GM23248 (cell line): ENCODE data around the gene CAMTA1. TPM values are rescaled to one million over a fixed set of nuclear protein-coding genes. Genes with fewer than 3 reads are reported as not detected.

Experiments used
- DNase-seq: peaks from one replicate; pipeline ENCODE4 v3.0.0-alpha.2; 2015
- H2AFZ ChIP-seq: fragments of 200-600 bp; sonication (generic); 2 replicates; pipeline ENCODE4 v1.6.1; 2016; ENCODE audit warnings: antibody characterized with exemption
- H3F3A ChIP-seq: fragments of 200-600 bp; sonication (generic); 2 replicates; pipeline ENCODE4 v1.6.1; 2016; ENCODE audit warnings: mild to moderate bottlenecking, antibody characterized with exemption, mixed run types; ENCODE audit not compliant: insufficient read depth
- H3K27ac ChIP-seq: fragments of 200-600 bp; sonication (generic); 2 replicates; pipeline ENCODE4 v1.5.1; 2016; ENCODE audit warnings: mild to moderate bottlenecking
- H3K27me3 ChIP-seq: fragments of 200-600 bp; sonication (generic); replicated peaks from 2 replicates; pipeline ENCODE4 v1.6.1; 2016; ENCODE audit warnings: mild to moderate bottlenecking; ENCODE audit not compliant: insufficient read depth
- H3K36me3 ChIP-seq: fragments of 200-600 bp; sonication (generic); 2 replicates; pipeline ENCODE4 v1.6.1; 2016; ENCODE audit warnings: low read depth, mild to moderate bottlenecking
- H3K4me1 ChIP-seq: fragments of 200-600 bp; sonication (generic); 2 replicates; pipeline ENCODE4 v1.6.1; 2016; ENCODE audit warnings: mild to moderate bottlenecking; ENCODE audit not compliant: insufficient read depth
- H3K4me2 ChIP-seq: fragments of 200-600 bp; sonication (generic); one replicate; pipeline ENCODE4 v1.6.1; 2016; ENCODE audit warnings: mild to moderate bottlenecking; ENCODE audit not compliant: unreplicated experiment
- H3K4me3 ChIP-seq: fragments of 200-600 bp; sonication (generic); 2 replicates; pipeline ENCODE4 v1.5.1; 2016; ENCODE audit warnings: mild to moderate bottlenecking
- H3K79me2 ChIP-seq: fragments of 200-600 bp; sonication (generic); 2 replicates; pipeline ENCODE4 v1.6.1; 2016; ENCODE audit warnings: mild to moderate bottlenecking; ENCODE audit not compliant: insufficient read depth
- H3K9ac ChIP-seq: fragments of 200-600 bp; sonication (generic); 2 replicates; pipeline ENCODE4 v1.6.1; 2016; ENCODE audit warnings: mild to moderate bottlenecking
- H3K9me2 ChIP-seq: fragments of 200-600 bp; sonication (generic); 2 replicates; pipeline ENCODE4 v1.6.1; 2016; ENCODE audit warnings: mixed run types, mild to moderate bottlenecking, moderate library complexity; ENCODE audit not compliant: insufficient read depth
- H3K9me3 ChIP-seq: fragments of 200-600 bp; sonication (generic); one replicate; pipeline ENCODE4 v1.6.1; 2017; ENCODE audit warnings: low read depth
- H4K20me1 ChIP-seq: fragments of 200-600 bp; sonication (generic); 2 replicates; pipeline ENCODE4 v1.6.0; 2016; ENCODE audit not compliant: insufficient read depth
- EZH2 ChIP-seq: fragments of 200-600 bp; sonication (generic); IDR thresholded peaks from 2 replicates; pipeline ENCODE4 v1.6.1; 2018; ENCODE audit warnings: antibody characterized with exemption, mild to moderate bottlenecking; ENCODE audit not compliant: insufficient read depth, poor library complexity, severe bottlenecking
- EZH2phosphoT487 ChIP-seq: fragments of 200-600 bp; sonication (generic); IDR thresholded peaks from 2 replicates; pipeline ENCODE4 v1.6.1; 2018; ENCODE audit warnings: antibody characterized with exemption, moderate library complexity, mild to moderate bottlenecking, low read depth; ENCODE audit not compliant: insufficient read depth
- WGBS, 2 experiments: methylation state at CpG; one replicate each; pipeline ENCODE4 v1.1.6; 2015 to 2017; ENCODE audit warnings: low lambda C conversion rate in 2 of 2, low coverage in 1 of 2; ENCODE audit errors: missing lambda C conversion rate in 2 of 2; 5-methylcytosine and 5-hydroxymethylcytosine counted together
- in situ Hi-C: fragments of 300-500 bp; cut with MboI; formaldehyde crosslinking; loops from 2 replicates; pipeline ENCODE4 v1.15.0; 2020
- polyA plus RNA-seq: library from polyadenylated mRNA; unstranded; fragments of >200 nt; fragmentation: Nextera tagmentation; extraction: Ambion mirVana; gene quantifications from 2 replicates; pipeline ENCODE4 v1.2.1, GENCODE V29; 2016
- total RNA-seq: library from RNA; depleted of rRNA; stranded (reverse); fragments of >200 nt; shearing (Covaris generic); gene quantifications from 2 replicates; pipeline ENCODE4 v1.2.3, GENCODE V29; 2014

Gene CAMTA1
- total and polyA plus RNA-seq, 2 experiments from 2014 or later = 50.1 to 165 TPM

DNA sequence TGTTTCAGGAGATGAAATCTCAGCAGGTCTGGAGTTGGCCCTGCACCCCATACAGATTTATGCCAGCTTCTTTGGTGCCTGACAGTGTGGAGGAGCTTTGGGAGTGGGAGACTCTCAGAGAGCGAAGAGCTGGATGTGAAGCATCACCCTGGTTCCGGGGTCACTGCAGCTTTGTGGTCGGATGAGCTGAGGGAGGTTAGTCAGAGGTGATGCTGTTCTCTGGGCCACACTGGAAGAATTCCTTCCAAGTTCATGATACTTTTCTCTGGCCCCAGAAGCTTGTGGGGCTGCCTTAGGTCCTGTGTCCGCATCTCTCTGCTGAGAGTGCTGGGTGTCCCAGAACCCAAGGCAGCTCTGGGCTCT lies 467.8 kb downstream of the CAMTA1 start:
- peak overlapping the region; percentile 21; the same call in 1 of the 2 replicates for H3K9ac ChIP-seq
- peak overlapping the region; percentile 61 for H2AFZ ChIP-seq
- no peaks in the 10 kb centered on the region for H3K36me3 ChIP-seq
- peaks cover 20% of the 10 kb centered on the region for H3K4me1 ChIP-seq
- H3K27ac ChIP-seq = peak overlapping the region; percentile 38
- no peaks in the 10 kb centered on the region for H3K27me3 ChIP-seq
- in situ Hi-C loops = no loop called here
- 40 to 56% methylated on average over 4 of the region's 4 CpGs for WGBS, 2 experiments
- H3K9me3 ChIP-seq = no peaks in the 10 kb centered on the region
- H3K79me2 ChIP-seq = no peaks in the 10 kb centered on the region
- no peaks in the 10 kb centered on the region for H3K9me2 ChIP-seq
- no peaks in the 10 kb centered on the region for H4K20me1 ChIP-seq
- H3K4me3 ChIP-seq = no peak overlapping the region
- H3F3A ChIP-seq = peaks cover 8% of the 10 kb centered on the region
- peak overlapping the region; percentile 0 for H3K4me2 ChIP-seq
- DNase-seq = peak; percentile 76
- no peak for TF ChIP-seq EZH2
- TF ChIP-seq EZH2phosphoT487 = no peak

GRCh38 chr1:7253988-7254587 lies 468.8 kb downstream of the CAMTA1 start:
- H3K4me2 ChIP-seq = no peak overlapping the region
- H3F3A ChIP-seq = peaks cover 8% of the 10 kb centered on the region
- H3K4me1 ChIP-seq = peaks cover 20% of the 10 kb centered on the region
- DNase-seq = no peak
- WGBS, 2 experiments = 79 to 80% methylated on average over 11 of the region's 11 CpGs
- TF ChIP-seq EZH2phosphoT487 (no peak), EZH2 (no peak)
- H3K36me3 ChIP-seq = no peaks in the 10 kb centered on the region
- H2AFZ ChIP-seq = no peak overlapping the region
- H3K27ac ChIP-seq = no peak overlapping the region
- no peaks in the 10 kb centered on the region for H3K9me2 ChIP-seq
- H4K20me1 ChIP-seq = no peaks in the 10 kb centered on the region
- no peaks in the 10 kb centered on the region for H3K79me2 ChIP-seq
- H3K27me3 ChIP-seq = no peaks in the 10 kb centered on the region
- in situ Hi-C loops = no loop called here
- no peaks in the 10 kb centered on the region for H3K9me3 ChIP-seq
- no peak overlapping the region for H3K9ac ChIP-seq
- H3K4me3 ChIP-seq = no peak overlapping the region

GRCh38 chr1:7255303-7256058 lies 470.2 kb downstream of the CAMTA1 start:
- Histone ChIP-seq H3K36me3 (no peaks in the 10 kb centered on the region), H3K9ac (no peak overlapping the region), H3K4me3 (no peak overlapping the region), H3K9me2 (no peaks in the 10 kb centered on the region), H2AFZ (peak overlapping the region; percentile 81), H3K27me3 (no peaks in the 10 kb centered on the region), H3K27ac (peak overlapping the region; percentile 42), H3K9me3 (no peaks in the 10 kb centered on the region), H3K79me2 (no peaks in the 10 kb centered on the region), H3K4me2 (peak overlapping the region; percentile 25), H4K20me1 (no peaks in the 10 kb centered on the region), H3K4me1 (peaks cover 20% of the 10 kb centered on the region), H3F3A (peaks cover 8% of the 10 kb centered on the region)
- in situ Hi-C loops = no loop called here
- TF ChIP-seq EZH2phosphoT487 (no peak), EZH2 (no peak)
- 50 to 57% methylated on average over 13 of the region's 13 CpGs for WGBS, 2 experiments
- DNase-seq = peak; percentile 72

DNA sequence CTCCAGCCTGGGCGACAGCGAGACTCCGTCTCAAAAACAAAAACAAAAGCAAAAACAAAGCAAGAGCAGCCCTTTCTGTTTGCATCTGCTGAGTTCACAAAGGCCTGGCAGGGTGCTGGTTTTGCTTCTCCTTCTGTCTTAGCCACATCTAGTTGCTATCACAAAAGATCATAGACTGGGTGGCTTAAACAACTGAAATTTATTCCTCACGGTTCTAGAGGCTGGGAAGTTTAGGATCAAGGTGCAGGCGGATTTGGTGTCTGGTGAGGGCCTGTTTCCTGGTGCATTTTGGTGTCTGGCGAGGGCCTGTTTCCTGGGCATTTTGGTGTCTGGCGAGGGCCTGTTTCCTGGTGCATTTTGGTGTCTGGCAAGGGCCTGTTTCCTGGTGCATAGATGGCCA lies 471.3 kb downstream of the CAMTA1 start:
- in situ Hi-C loops = no loop called here
- Histone ChIP-seq H2AFZ (no peak overlapping the region), H3F3A (peaks cover 8% of the 10 kb centered on the region), H3K4me1 (peaks cover 20% of the 10 kb centered on the region), H3K79me2 (no peaks in the 10 kb centered on the region), H4K20me1 (no peaks in the 10 kb centered on the region), H3K4me3 (no peak overlapping the region), H3K9me2 (no peaks in the 10 kb centered on the region), H3K27ac (no peak overlapping the region), H3K9me3 (no peaks in the 10 kb centered on the region), H3K9ac (no peak overlapping the region), H3K36me3 (no peaks in the 10 kb centered on the region), H3K27me3 (no peaks in the 10 kb centered on the region), H3K4me2 (no peak overlapping the region)
- DNase-seq = no peak
- TF ChIP-seq EZH2 = no peak
- no peak for TF ChIP-seq EZH2phosphoT487
- WGBS, 2 experiments = 94 to 97% methylated on average over 7 of the region's 7 CpGs
